ENCODE measurements around the gene MAPT.

The MAPT gene

DNA sequence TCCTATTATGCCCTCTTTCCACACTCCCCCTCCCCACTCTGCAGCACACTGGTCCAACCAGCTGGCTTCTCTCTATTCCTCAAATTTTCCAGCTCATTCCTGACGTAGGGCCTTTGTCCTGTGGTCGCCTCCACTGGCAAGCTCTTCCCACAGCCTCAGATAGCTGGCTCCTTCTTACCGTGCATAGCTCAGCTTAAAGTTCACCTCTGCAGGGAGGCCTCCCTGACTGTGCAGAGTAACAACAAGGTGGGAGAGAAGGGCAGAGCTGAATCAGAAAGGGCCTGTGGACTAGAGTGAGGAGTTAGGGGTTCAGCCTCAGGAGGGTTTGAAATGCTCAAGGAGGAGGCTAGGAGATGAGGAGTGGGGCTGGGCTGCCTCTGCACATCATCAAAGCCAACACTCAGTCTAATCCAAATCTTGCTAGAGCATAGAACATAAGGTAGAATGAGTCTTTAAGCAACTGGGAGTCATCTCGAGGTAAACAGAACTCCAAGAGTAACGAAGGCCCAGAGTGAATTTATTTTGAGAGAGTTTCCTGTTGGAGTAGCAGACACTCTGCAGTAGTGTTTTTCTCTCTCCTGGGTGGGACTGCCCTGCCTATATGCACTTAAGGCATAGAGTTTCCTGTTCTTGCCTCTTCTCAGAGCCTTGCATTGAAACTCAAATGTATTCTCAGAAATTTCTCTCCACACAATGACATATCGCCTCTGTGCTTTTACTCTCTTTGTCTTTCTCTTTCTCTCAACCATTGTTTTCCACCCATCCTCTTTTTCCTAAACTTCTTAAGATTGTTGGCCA is 30.3 kb upstream of the MAPT start:
- DNase-seq, result no peak

- DNase-seq, result no peak
Observed at GRCh38 chr17:45867171-45867570, 27.2 kb upstream of the MAPT start.

GRCh38 chr17:45867702-45868101 is 26.7 kb upstream of the MAPT start:
- DNase-seq, result no peak

GRCh38 chr17:45868276-45868675 is 26.1 kb upstream of the MAPT start:
- DNase-seq, result no peak

GRCh38 chr17:45869676-45870341 is 24.5 kb upstream of the MAPT start:
- DNase-seq, result no peak

DNA sequence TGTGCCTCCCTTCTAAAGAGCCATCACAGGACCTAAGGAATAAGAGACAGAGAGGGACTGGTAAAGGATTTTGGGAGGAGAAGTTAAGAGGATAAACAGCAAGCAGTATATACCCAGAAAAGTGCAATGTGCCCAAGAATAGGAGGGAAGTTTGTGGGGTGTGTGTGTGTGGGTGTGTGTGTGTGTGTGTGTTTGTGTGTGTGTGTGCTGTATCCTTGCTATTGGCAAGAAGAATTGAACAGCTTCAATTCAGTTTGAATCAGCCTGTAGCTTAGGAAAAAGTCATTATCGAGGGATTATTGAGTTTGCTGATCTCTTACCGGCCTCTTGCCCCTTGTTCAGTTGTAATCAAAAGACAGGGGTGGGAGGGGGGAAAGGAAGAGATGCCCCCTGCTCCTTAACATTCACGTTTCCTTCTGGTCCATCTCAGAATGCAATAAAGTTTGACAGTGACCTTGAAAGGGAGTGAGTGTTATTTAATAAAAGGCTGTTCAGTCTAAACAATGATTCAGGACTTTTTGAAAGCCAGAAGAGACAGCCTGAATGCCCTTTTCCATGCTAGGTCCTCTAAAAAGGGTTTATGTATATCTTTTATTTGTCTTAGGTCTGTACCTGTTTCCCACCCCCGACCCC is 23.9 kb upstream of the MAPT start:
- DNase-seq, result no peak

GRCh38 chr17:45871718-45872117 is 22.6 kb upstream of the MAPT start:
- DNase-seq, result no peak

- peak in 1 of 2 donors; percentile 32 for DNase-seq
Observed at GRCh38 chr17:45873728-45874127, 20.6 kb upstream of the MAPT start.

DNA sequence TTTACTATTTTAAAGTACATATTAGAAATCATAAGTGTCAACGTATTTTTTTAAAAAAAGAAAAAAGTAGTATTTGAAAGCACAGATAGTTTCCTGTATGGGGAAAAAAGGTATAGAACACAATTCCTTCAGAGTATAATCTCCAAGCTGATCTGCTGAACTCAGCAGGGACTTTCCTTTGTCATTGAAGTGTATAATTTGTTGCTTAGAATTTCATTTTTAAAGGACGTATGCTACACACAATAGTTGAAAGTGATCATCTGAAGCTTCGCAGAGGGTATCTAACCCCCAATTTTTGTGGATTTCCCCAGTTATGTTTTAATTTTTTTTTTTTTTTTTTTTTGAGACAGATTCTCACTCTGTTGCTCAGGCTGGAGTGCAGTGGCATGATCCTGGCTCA is 20.2 kb upstream of the MAPT start:
- peak in 1 of 2 donors; percentile 39 for DNase-seq

DNA sequence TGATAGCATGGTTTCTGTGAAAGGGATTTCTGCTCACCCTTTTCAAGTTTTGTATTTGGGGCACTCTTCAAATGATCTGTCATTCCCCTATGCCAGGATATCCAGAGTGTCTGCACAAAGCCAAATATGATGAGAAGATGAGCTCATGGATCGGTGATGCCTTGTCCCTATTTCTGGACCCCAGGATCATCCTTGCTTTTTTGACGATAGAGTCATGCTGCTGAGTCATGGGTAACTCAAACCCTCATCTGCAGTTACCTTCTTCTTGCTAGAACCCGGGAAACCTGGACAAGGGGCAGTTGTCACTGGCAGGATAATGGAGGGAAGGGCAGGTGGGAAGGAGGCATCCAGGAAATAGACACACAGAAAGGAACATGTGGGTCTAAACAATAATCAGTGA is 17.8 kb upstream of the MAPT start:
- DNase-seq, result no peak

DNA sequence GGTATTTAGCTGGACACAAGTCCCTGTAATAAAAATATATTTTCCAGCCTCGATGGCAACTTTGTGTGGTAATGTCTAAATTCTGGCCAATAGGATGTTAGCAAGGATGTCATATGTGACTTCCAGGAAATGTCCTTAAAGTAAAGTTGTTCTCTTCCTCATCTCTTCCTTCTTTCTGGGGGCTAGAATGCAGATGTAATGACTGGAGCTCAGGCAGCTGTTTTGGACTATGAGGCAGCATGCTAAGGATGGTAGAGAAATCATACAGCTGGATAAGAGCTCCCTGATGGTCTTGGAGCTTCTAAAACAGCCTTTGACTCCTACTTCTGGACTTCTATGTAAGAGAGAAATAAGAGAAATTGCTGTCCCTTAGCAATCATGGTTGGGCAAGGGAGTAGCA is 16.9 kb upstream of the MAPT start:
- no peak for DNase-seq

DNA sequence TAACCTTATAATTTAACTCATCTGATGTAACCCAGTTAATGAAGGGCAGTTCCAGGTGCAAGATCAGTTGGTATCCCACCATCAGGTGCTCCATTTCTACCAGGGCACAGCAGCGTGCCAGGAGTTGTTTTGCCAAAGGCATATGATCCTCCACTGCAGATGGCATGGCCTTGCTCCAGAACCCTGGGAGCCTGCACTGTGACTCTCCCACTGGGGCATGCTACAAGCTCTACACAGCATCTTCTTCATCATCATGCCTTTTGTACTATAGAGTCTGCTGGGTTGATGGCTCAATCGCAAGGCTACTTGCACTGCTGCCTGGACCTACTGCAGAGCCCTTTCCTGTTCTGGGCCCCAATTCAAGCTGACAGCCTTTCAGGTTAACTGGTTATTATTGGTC is 11.3 kb upstream of the MAPT start:
- DNase-seq, result no peak

GRCh38 chr17:45886852-45887251 is 7.5 kb upstream of the MAPT start:
- DNase-seq, result no peak

DNA sequence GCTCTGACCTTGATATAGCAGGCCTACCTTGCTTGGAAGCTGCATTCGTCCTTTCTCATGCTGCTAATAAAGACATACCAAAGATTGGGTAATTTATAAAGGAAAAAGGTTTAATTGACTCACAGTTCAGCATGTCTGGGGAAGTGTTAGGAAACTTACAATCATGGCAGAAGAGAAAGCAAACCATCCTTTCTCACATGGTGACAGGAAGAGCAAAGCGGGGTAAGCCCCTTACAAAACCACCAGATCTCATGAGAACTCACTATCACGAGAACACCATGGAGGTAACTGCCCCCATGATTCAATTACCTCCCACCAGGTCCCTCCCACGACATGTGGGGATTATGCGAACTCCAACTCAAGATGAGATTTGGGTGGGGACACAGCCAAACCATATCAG is 6.0 kb upstream of the MAPT start:
- DNase-seq, result no peak

- no peak for DNase-seq
Observed at GRCh38 chr17:45889579-45889978, 4.8 kb upstream of the MAPT start.

DNA sequence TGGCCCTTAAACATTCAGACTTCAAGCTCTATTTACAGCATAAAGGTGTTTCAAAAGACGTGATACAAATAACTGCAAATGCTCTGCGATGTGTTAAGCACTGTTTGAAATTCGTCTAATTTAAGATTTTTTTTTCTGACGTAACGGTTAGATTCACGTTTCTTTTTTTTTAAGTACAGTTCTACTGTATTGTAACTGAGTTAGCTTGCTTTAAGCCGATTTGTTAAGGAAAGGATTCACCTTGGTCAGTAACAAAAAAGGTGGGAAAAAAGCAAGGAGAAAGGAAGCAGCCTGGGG is 681 bp upstream of the MAPT start:
- DNase-seq, result peak in 1 of 2 donors; percentile 6

DNA sequence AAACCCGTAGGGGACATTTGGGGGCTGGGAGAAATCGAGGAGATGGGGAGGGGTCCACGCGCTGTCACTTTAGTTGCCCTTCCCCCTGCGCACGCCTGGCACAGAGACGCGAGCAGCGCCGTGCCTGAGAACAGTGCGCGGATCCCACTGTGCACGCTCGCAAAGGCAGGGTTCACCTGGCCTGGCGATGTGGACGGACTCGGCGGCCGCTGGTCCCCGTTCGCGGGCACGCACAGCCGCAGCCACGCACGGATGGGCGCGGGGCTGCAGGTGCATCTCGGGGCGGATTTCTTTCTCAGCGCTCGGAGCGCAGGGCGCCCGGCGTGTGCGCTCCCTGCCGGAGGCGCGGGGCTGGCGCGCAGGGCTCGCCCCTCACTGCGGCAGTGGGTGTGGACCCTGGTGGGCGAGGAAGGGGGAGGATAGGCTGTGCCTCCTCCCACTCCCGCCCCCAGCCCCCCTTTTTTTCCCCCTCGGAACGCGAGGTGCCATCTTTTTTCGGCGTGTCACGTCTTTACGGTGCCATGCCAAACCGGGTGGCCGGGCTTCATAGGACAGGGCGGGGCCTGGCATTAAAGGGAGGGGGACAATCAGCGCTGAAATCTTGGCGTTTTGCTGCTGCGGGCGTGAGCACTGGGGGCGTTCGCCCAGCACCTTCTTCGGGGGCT is 1.1 kb downstream of the MAPT start:
- DNase-seq, result peak; percentile 14 to 34

- DNase-seq, result no peak
Observed at GRCh38 chr17:45895969-45896785, 1.8 kb downstream of the MAPT start.

DNA sequence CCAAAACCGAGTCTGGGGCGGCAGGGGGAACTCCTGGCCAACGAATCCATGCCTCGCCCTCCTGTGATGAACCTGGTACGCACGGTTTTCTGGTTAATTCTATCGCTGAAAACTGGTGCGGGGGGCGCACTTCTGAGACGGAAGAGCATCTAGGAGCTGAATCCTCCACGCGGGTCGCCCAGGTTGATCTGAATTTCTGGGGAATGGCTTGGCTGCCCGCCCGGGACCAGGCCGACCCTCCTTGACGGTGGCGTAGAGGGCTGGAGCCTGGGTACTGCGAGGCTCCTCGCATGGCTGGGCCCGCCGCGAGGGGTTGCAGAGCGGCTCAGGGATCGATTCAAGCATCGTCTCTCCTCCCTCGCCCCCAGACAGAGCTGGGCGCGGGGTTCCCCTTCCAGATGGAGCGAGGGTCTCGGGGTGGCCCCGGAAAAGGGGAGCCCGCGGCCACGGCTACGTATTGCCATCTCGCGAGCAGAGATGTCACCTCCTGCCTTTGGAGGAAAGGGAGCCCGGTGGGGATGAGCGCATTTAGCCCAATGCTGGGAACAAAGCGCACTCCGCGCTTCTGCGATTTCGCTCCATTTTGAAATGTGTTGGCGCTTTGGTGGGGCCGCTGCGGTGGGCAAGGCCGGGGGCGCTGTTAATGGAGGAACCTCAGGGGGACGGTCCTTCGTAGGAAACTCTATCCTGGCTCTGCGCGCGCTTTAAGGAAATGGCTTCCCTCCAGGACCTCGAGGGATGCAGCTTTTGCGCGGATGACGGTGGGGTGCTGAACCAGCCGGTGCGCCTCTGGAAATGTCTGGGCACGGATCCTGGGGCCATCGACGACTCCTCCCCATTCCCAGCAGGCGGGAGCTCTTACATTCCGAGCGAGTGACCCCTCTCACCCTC is 2.7 kb downstream of the MAPT start:
- DNase-seq, result no peak

DNA sequence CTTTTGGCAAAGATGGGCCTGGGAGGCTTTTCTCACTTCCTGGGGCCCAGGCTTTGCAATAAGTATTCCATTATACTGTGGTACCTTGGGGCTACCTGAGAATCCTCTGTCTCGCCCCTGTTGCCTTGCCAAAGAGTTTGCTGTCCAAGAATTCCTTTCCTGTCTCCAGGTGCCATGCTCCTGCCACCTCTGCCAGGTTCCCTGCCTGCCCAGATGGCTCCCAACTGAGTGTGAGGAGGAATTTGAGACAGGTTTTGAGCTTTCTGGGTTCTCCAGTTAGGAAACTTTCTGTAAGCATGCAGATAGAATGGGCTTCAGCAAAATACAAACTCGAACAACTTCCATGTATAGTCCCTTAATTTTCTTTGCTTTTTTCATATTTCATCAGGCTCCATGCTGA is 5.8 kb downstream of the MAPT start:
- DNase-seq, result no peak

GRCh38 chr17:45900723-45901415 is 6.5 kb downstream of the MAPT start:
- DNase-seq, result no peak
